Calu3 (cell line): ENCODE measurements around the gene CACNA1I. TPM values are rescaled to one million over a fixed set of nuclear protein-coding genes. Genes with fewer than 3 reads are reported as not detected.

Experiments
- BruUV-seq: library from RNA; stranded (reverse); fragments of 400-500 nt; replicated peaks from 2 replicates; lab custom pipeline; 2021; lab: Mats Ljungman, UMichigan
- CTCF ChIA-PET: fragments of 300-600 bp; sonication (Branson Sonifier 250); formaldehyde crosslinking; loops from one replicate; lab custom pipeline; 2022; ENCODE audit warnings: antibody characterized with exemption; lab: Charles Lee
- DNase-seq: peaks from one replicate; pipeline ENCODE4 v3.0.0; 2022
- H3K27ac Mint-ChIP-seq: one replicate; pipeline ENCODE4 v1.8.0; 2022; ENCODE audit warnings: mixed read lengths; ENCODE audit not compliant: unreplicated experiment
- H3K27me3 Mint-ChIP-seq: one replicate; pipeline ENCODE4 v1.8.0; 2022; ENCODE audit warnings: mixed read lengths; ENCODE audit not compliant: unreplicated experiment
- H3K36me3 Mint-ChIP-seq: one replicate; pipeline ENCODE4 v1.8.0; 2022; ENCODE audit warnings: mild to moderate bottlenecking, moderate library complexity, mixed read lengths; ENCODE audit not compliant: insufficient read depth, unreplicated experiment
- H3K4me1 Mint-ChIP-seq: one replicate; pipeline ENCODE4 v1.8.0; 2022; ENCODE audit warnings: mild to moderate bottlenecking, low read depth, mixed read lengths; ENCODE audit not compliant: unreplicated experiment
- H3K4me3 Mint-ChIP-seq: one replicate; pipeline ENCODE4 v1.8.0; 2022; ENCODE audit warnings: mild to moderate bottlenecking, low read depth, moderate library complexity, mixed read lengths; ENCODE audit not compliant: unreplicated experiment
- H3K9me3 Mint-ChIP-seq: one replicate; pipeline ENCODE4 v1.8.0; 2022; ENCODE audit warnings: low read depth, mixed read lengths; ENCODE audit not compliant: unreplicated experiment
- intact Hi-C: fragments of 100-400 bp; cut with micrococcal nuclease; formaldehyde crosslinking; loops from one replicate; pipeline ENCODE4 v1.10.0; 2022; ENCODE audit not compliant: unreplicated experiment
- total RNA-seq: library from RNA; stranded (reverse); gene quantifications from 2 replicates; pipeline ENCODE4 v1.2.3, GENCODE V29; 2022
- TF ChIP-seq, protein P1 (sequence below): fragments of 200-600 bp; IDR thresholded peaks from one replicate; pipeline ENCODE4 v1.8.0; 2022; ENCODE audit warnings: antibody characterized with exemption; ENCODE audit not compliant: unreplicated experiment

CACNA1I gene
- total RNA-seq, 1 experiment from 2014 or later: 0.05 TPM

DNA sequence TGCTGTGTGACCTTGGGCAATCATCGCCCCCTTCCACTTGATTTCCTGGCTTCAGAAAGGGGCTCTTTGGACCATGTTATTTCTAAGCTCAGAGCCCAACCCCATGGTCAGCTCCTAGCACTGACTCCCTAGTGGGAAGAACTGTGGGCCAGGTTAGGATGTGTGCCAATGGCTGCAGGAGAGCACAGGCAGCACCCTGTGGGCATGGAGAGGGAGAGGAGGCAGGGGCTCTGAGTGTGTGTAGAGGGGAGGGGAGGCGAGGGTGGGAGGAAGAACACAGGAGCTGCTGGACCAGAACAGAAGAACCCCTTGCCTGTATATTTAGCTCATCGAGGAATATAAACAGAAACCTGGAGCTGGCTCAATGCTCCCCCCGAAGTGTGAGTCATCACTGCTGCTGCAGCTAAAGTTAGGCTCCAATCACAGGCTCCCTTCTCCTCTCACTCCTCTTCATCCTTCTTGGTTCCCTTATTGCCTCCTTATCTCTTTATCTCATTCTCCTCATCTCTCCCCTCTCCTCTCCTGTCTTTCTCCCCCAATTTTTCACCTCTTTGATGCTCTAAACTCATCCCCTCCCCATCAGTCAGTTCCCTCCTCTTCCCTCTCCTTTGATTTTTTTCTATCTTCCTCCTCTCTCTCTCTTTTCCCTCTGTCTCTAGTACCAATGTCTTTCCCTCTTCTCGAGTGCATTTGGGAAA lies 23.5 kb upstream of the CACNA1I start:
- H3K9me3 Mint-ChIP-seq: no peaks in the 10 kb centered on the region
- TF ChIP-seq, protein P1, sequence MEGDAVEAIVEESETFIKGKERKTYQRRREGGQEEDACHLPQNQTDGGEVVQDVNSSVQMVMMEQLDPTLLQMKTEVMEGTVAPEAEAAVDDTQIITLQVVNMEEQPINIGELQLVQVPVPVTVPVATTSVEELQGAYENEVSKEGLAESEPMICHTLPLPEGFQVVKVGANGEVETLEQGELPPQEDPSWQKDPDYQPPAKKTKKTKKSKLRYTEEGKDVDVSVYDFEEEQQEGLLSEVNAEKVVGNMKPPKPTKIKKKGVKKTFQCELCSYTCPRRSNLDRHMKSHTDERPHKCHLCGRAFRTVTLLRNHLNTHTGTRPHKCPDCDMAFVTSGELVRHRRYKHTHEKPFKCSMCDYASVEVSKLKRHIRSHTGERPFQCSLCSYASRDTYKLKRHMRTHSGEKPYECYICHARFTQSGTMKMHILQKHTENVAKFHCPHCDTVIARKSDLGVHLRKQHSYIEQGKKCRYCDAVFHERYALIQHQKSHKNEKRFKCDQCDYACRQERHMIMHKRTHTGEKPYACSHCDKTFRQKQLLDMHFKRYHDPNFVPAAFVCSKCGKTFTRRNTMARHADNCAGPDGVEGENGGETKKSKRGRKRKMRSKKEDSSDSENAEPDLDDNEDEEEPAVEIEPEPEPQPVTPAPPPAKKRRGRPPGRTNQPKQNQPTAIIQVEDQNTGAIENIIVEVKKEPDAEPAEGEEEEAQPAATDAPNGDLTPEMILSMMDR: no peak
- intact Hi-C loops: loop anchor here (10.0 kb wide), 1 partner anchor 388 kb away; no protein-coding TSS in a partner anchor
- no peak overlapping the region for H3K4me3 Mint-ChIP-seq
- H3K27me3 Mint-ChIP-seq: peaks cover 84% of the 10 kb centered on the region
- H3K36me3 Mint-ChIP-seq: no peaks in the 10 kb centered on the region
- BruUV-seq: no TSS peak
- no peak overlapping the region for H3K27ac Mint-ChIP-seq
- peaks cover 9% of the 10 kb centered on the region for H3K4me1 Mint-ChIP-seq
- no peak for DNase-seq
- CTCF ChIA-PET: interaction anchor here (1.2 kb wide), 1 partner anchor 14 kb away, joined by 3 read pairs; no protein-coding TSS in a partner anchor

DNA sequence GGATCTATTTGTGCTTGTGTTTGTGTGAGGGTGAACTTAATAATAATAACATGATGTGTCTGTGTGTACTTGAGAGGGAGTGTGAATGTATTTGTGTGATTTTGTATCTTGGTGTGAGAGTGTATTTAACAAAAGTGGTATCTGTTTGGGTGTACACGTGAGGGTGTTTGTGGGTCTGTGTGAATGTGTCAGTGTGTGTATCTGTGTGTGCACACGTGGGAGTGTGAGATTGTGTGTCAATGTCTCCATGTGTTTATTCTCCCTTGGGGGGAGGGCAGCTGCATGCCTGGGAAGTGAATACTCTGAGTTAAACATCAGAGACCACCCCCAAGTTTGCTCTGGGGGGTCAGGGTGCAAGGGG lies 23.0 kb upstream of the CACNA1I start:
- TF ChIP-seq, protein P1: no peak
- Mint-ChIP-seq H3K27me3 (peaks cover 84% of the 10 kb centered on the region), H3K27ac (no peak overlapping the region), H3K36me3 (no peaks in the 10 kb centered on the region), H3K9me3 (no peaks in the 10 kb centered on the region), H3K4me3 (no peak overlapping the region), H3K4me1 (peaks cover 9% of the 10 kb centered on the region)
- DNase-seq: no peak
- CTCF ChIA-PET: interaction anchor here (1.2 kb wide), 1 partner anchor 14 kb away, joined by 3 read pairs; no protein-coding TSS in a partner anchor
- BruUV-seq: no TSS peak
- intact Hi-C loops: loop anchor here (10.0 kb wide), 1 partner anchor 387 kb away; no protein-coding TSS in a partner anchor

DNA sequence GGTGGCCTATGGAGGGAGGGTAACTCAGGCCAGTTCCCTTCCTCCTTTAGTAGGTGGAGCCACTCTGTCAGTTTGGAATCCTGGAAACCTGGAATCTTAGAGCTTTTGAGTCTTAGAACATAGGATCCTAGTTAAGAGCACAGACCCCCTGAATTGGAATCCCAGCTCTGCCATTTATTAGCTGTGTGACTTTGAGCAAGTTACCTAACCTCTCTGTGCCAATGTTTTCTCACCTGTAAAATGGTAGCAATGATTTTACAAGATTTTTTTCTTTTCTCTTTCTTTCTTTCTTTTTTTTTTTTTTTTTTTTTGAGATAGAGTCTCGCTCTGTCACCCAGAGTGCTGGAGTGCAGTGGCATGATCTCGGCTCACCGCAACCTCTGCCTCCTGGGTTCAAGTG lies 17.1 kb upstream of the CACNA1I start:
- DNase-seq: no peak
- CTCF ChIA-PET: no interaction called here
- Mint-ChIP-seq H3K27me3 (peaks cover 82% of the 10 kb centered on the region), H3K4me3 (no peak overlapping the region), H3K9me3 (no peaks in the 10 kb centered on the region), H3K4me1 (no peaks in the 10 kb centered on the region), H3K36me3 (no peaks in the 10 kb centered on the region), H3K27ac (no peak overlapping the region)
- TF ChIP-seq, protein P1: no peak
- no TSS peak for BruUV-seq
- intact Hi-C loops: no loop called here

DNA sequence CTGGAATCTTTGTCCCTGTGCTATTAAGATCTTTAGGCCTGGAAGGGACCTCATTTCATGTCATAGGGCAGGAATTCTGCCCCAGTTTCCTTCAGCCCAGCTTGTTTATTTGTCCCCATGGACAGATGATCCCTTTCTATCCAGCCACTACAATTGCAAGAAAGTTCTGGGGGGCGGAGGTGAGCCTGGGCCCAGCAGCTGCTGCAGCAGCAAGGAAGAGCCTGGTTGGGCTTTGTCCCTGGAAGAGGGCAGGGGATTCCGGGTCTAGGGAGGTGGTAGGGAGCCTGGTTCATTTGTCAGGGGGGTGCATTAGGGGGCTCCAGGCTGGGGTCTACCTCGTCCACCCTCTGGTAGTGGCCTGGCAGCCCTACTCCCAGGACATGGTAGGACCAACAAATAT lies 16.4 kb upstream of the CACNA1I start:
- no TSS peak for BruUV-seq
- peaks cover 89% of the 10 kb centered on the region for H3K27me3 Mint-ChIP-seq
- DNase-seq: no peak
- H3K4me1 Mint-ChIP-seq: no peaks in the 10 kb centered on the region
- TF ChIP-seq, protein P1: no peak
- no peaks in the 10 kb centered on the region for H3K36me3 Mint-ChIP-seq
- no peak overlapping the region for H3K27ac Mint-ChIP-seq
- no peak overlapping the region for H3K4me3 Mint-ChIP-seq
- CTCF ChIA-PET: no interaction called here
- intact Hi-C loops: no loop called here
- H3K9me3 Mint-ChIP-seq: no peaks in the 10 kb centered on the region
